ENCODE data around the gene VGLL4.

VGLL4 gene

GRCh38 chr3:11522953-11523571 lies 120.7 kb downstream of the VGLL4 start:
- H3K9ac ChIP-seq = no peak overlapping the region
- no peaks in the 10 kb centered on the region for H3K79me2 ChIP-seq (ENCODE audit: insufficient read depth, low read depth)
- no peak overlapping the region for H3K4me2 ChIP-seq
- TF ChIP-seq CTCF (conservative IDR thresholded peaks at IDR 0.05; ENCODE audit: low read depth, low read length) = no peak
- H3K27ac ChIP-seq = no peak overlapping the region
- no peaks in the 10 kb centered on the region for H3K36me3 ChIP-seq (ENCODE audit: insufficient read depth)
- no peak overlapping the region for H2AFZ ChIP-seq (ENCODE audit: low read depth)
- no peaks in the 10 kb centered on the region for H3K4me1 ChIP-seq (ENCODE audit: low read depth, poor library complexity, severe bottlenecking)
- no peaks in the 10 kb centered on the region for H4K20me1 ChIP-seq (ENCODE audit: insufficient read depth)
- H3K27me3 ChIP-seq (ENCODE audit: insufficient read depth, low read depth) = no peaks in the 10 kb centered on the region
- no peak overlapping the region for H3K4me3 ChIP-seq (IDR thresholded peaks at IDR 0.05; ENCODE audit: insufficient read depth, low read depth, low read length)

GRCh38 chr3:11522398-11522715 lies 121.4 kb downstream of the VGLL4 start:
- H3K27ac ChIP-seq = no peak overlapping the region
- H3K79me2 ChIP-seq (ENCODE audit: insufficient read depth, low read depth) = no peaks in the 10 kb centered on the region
- no peaks in the 10 kb centered on the region for H4K20me1 ChIP-seq (ENCODE audit: insufficient read depth)
- TF ChIP-seq CTCF (conservative IDR thresholded peaks at IDR 0.05; ENCODE audit: low read depth, low read length) = no peak
- no peak overlapping the region for H3K9ac ChIP-seq
- H3K36me3 ChIP-seq (ENCODE audit: insufficient read depth) = no peaks in the 10 kb centered on the region
- no peak overlapping the region for H3K4me2 ChIP-seq
- no peak overlapping the region for H2AFZ ChIP-seq (ENCODE audit: low read depth)
- no peaks in the 10 kb centered on the region for H3K27me3 ChIP-seq (ENCODE audit: insufficient read depth, low read depth)
- no peaks in the 10 kb centered on the region for H3K4me1 ChIP-seq (ENCODE audit: low read depth, poor library complexity, severe bottlenecking)
- no peak overlapping the region for H3K4me3 ChIP-seq (IDR thresholded peaks at IDR 0.05; ENCODE audit: insufficient read depth, low read depth, low read length)

GRCh38 chr3:11521167-11521566 lies 122.5 kb downstream of the VGLL4 start:
- no peak for TF ChIP-seq CTCF (conservative IDR thresholded peaks at IDR 0.05; ENCODE audit: low read depth, low read length)
- Histone ChIP-seq H3K4me1 (ENCODE audit: low read depth, poor library complexity, severe bottlenecking) (no peaks in the 10 kb centered on the region), H4K20me1 (ENCODE audit: insufficient read depth) (no peaks in the 10 kb centered on the region), H3K4me3 (IDR thresholded peaks at IDR 0.05; ENCODE audit: insufficient read depth, low read depth, low read length) (no peak overlapping the region), H3K79me2 (ENCODE audit: insufficient read depth, low read depth) (no peaks in the 10 kb centered on the region), H2AFZ (ENCODE audit: low read depth) (no peak overlapping the region), H3K4me2 (no peak overlapping the region), H3K9ac (no peak overlapping the region), H3K27ac (no peak overlapping the region), H3K27me3 (ENCODE audit: insufficient read depth, low read depth) (no peaks in the 10 kb centered on the region), H3K36me3 (ENCODE audit: insufficient read depth) (no peaks in the 10 kb centered on the region)

GRCh38 chr3:11517601-11518000 lies 126.1 kb downstream of the VGLL4 start:
- H3K9ac ChIP-seq = no peak overlapping the region
- no peak for TF ChIP-seq CTCF (conservative IDR thresholded peaks at IDR 0.05; ENCODE audit: low read depth, low read length)
- no peaks in the 10 kb centered on the region for H4K20me1 ChIP-seq (ENCODE audit: insufficient read depth)
- H3K4me3 ChIP-seq (IDR thresholded peaks at IDR 0.05; ENCODE audit: insufficient read depth, low read depth, low read length) = no peak overlapping the region
- H3K4me1 ChIP-seq (ENCODE audit: low read depth, poor library complexity, severe bottlenecking) = no peaks in the 10 kb centered on the region
- no peak overlapping the region for H3K27ac ChIP-seq
- no peaks in the 10 kb centered on the region for H3K36me3 ChIP-seq (ENCODE audit: insufficient read depth)
- no peaks in the 10 kb centered on the region for H3K27me3 ChIP-seq (ENCODE audit: insufficient read depth, low read depth)
- H3K79me2 ChIP-seq (ENCODE audit: insufficient read depth, low read depth) = no peaks in the 10 kb centered on the region
- no peak overlapping the region for H2AFZ ChIP-seq (ENCODE audit: low read depth)
- H3K4me2 ChIP-seq = no peak overlapping the region

Data from KMS-11 (cell line).